Erythroblast (primary cell): Measurements from ENCODE around the gene AP2A2.

ENCODE experiments used
- DNase-seq, 2 experiments: peaks; one replicate each; lab custom pipeline; 2025; lab: John Stamatoyannopoulos, UW
- GATA1 ChIP-seq: IDR thresholded peaks from 2 replicates; pipeline ENCODE4 v1.6.1; 2011; ENCODE audit warnings: low read depth, mild to moderate bottlenecking, control low read depth, low read length, moderate library complexity
- POLR2A ChIP-seq: IDR thresholded peaks from 2 replicates; pipeline ENCODE4 v1.6.1; 2011; ENCODE audit warnings: mild to moderate bottlenecking, low read length

The AP2A2 gene

GRCh38 chr11:1050581-1051355, 125.1 kb downstream of the AP2A2 start:
- DNase-seq = peak; percentile 64 to 83
- no peak for TF ChIP-seq GATA1
- TF ChIP-seq POLR2A = no peak

- no peak for TF ChIP-seq POLR2A
- DNase-seq = no peak
These were observed 125.9 kb downstream of the AP2A2 start for GRCh38 chr11:1051356-1052132.

GRCh38 chr11:1052133-1053011, 126.7 kb downstream of the AP2A2 start:
- TF ChIP-seq GATA1 = no peak
- no peak for TF ChIP-seq POLR2A
- no peak for DNase-seq

- no peak for TF ChIP-seq GATA1
- TF ChIP-seq POLR2A = no peak
- DNase-seq = no peak
These were observed 127.6 kb downstream of the AP2A2 start for GRCh38 chr11:1053121-1053901.

GRCh38 chr11:1054143-1055108, 128.8 kb downstream of the AP2A2 start:
- DNase-seq = no peak
- TF ChIP-seq GATA1 = no peak
- TF ChIP-seq POLR2A = no peak

- TF ChIP-seq GATA1 (no peak), POLR2A (no peak)
- no peak for DNase-seq
These were observed 129.5 kb downstream of the AP2A2 start for GRCh38 chr11:1055109-1055703.

GRCh38 chr11:1055990-1056771, 130.5 kb downstream of the AP2A2 start:
- no peak for DNase-seq
- TF ChIP-seq POLR2A = no peak
- no peak for TF ChIP-seq GATA1

GRCh38 chr11:1057806-1058205, 132.1 kb downstream of the AP2A2 start:
- TF ChIP-seq GATA1 (no peak), POLR2A (no peak)
- DNase-seq = no peak

- TF ChIP-seq GATA1 (no peak), POLR2A (no peak)
- DNase-seq = no peak
These were observed 134.1 kb downstream of the AP2A2 start for GRCh38 chr11:1059759-1060158.

GRCh38 chr11:1060410-1060809, 134.7 kb downstream of the AP2A2 start:
- TF ChIP-seq GATA1 (no peak), POLR2A (no peak)

GRCh38 chr11:1060852-1061616, 135.4 kb downstream of the AP2A2 start:
- DNase-seq = no peak
- TF ChIP-seq POLR2A (no peak), GATA1 (no peak)

More at GRCh38 chr11:1060410-1060809, 134.7 kb downstream of the AP2A2 start:
- DNase-seq = no peak
